ENCODE data around the gene TNK1. TPM values are rescaled to one million over a fixed set of nuclear protein-coding genes. Genes with fewer than 3 reads are reported as not detected.

Gene TNK1
- polyA plus RNA-seq, 2 donors, result 6.1 to 9.3 TPM

GRCh38 chr17:7343250-7343649 is 37.6 kb upstream of the TNK1 start:
- Histone ChIP-seq H3K27ac (ENCODE audit: low read depth in 2 of 2, low read length in 1 of 2) (no peak overlapping the region), H3K9me3 (ENCODE audit: control insufficient read depth in 2 of 2, insufficient read depth in 1 of 2, low read depth in 1 of 2, low read length in 1 of 2) (no peaks in the 10 kb centered on the region), H3K36me3 (ENCODE audit: control insufficient read depth in 2 of 2, insufficient read depth in 2 of 2, low read length in 1 of 2) (peaks cover 0 to 5% of the 10 kb centered on the region in 2 donors), H3K27me3 (ENCODE audit: control insufficient read depth in 1 of 2, insufficient read depth in 2 of 2, low read length in 2 of 2) (no peaks in the 10 kb centered on the region), H3K4me1 (ENCODE audit: control insufficient read depth in 2 of 2, insufficient read depth in 2 of 2, low read length in 1 of 2) (no peaks in the 10 kb centered on the region), H3K4me3 (ENCODE audit: low read depth in 1 of 2, low read length in 2 of 2) (no peak overlapping the region)
- WGBS, 2 donors, result 68% methylated on average over 15 of the region's 15 CpGs

GRCh38 chr17:7346761-7347614 is 33.9 kb upstream of the TNK1 start:
- no peaks in the 10 kb centered on the region for H3K9me3 ChIP-seq (ENCODE audit: control insufficient read depth in 2 of 2, insufficient read depth in 1 of 2, low read depth in 1 of 2, low read length in 1 of 2)
- peaks cover 0 to 5% of the 10 kb centered on the region in 2 donors for H3K4me1 ChIP-seq (ENCODE audit: control insufficient read depth in 2 of 2, insufficient read depth in 2 of 2, low read length in 1 of 2)
- H3K27me3 ChIP-seq (ENCODE audit: control insufficient read depth in 1 of 2, insufficient read depth in 2 of 2, low read length in 2 of 2), result no peaks in the 10 kb centered on the region
- 68 to 79% methylated on average over 18 of the region's 18 CpGs for WGBS, 2 donors
- peaks cover 0 to 5% of the 10 kb centered on the region in 2 donors for H3K36me3 ChIP-seq (ENCODE audit: control insufficient read depth in 2 of 2, insufficient read depth in 2 of 2, low read length in 1 of 2)
- no peak overlapping the region for H3K27ac ChIP-seq (ENCODE audit: low read depth in 2 of 2, low read length in 1 of 2)
- no peak overlapping the region for H3K4me3 ChIP-seq (ENCODE audit: low read depth in 1 of 2, low read length in 2 of 2)

GRCh38 chr17:7347630-7348477 is 33.0 kb upstream of the TNK1 start:
- H3K27ac ChIP-seq (ENCODE audit: low read depth in 2 of 2, low read length in 1 of 2), result no peak overlapping the region
- WGBS, 2 donors, result 69 to 70% methylated on average over 19 of the region's 19 CpGs
- H3K9me3 ChIP-seq (ENCODE audit: control insufficient read depth in 2 of 2, insufficient read depth in 1 of 2, low read depth in 1 of 2, low read length in 1 of 2), result no peaks in the 10 kb centered on the region
- no peak overlapping the region for H3K4me3 ChIP-seq (ENCODE audit: low read depth in 1 of 2, low read length in 2 of 2)
- H3K36me3 ChIP-seq (ENCODE audit: control insufficient read depth in 2 of 2, insufficient read depth in 2 of 2, low read length in 1 of 2), result peaks cover 0 to 5% of the 10 kb centered on the region in 2 donors
- no peaks in the 10 kb centered on the region for H3K27me3 ChIP-seq (ENCODE audit: control insufficient read depth in 1 of 2, insufficient read depth in 2 of 2, low read length in 2 of 2)
- peaks cover 2 to 6% of the 10 kb centered on the region in 2 donors for H3K4me1 ChIP-seq (ENCODE audit: control insufficient read depth in 2 of 2, insufficient read depth in 2 of 2, low read length in 1 of 2)

GRCh38 chr17:7348478-7349242 is 32.2 kb upstream of the TNK1 start:
- Histone ChIP-seq H3K4me1 (ENCODE audit: control insufficient read depth in 2 of 2, insufficient read depth in 2 of 2, low read length in 1 of 2) (peaks cover 10 to 11% of the 10 kb centered on the region in 2 donors), H3K27me3 (ENCODE audit: control insufficient read depth in 1 of 2, insufficient read depth in 2 of 2, low read length in 2 of 2) (no peaks in the 10 kb centered on the region), H3K9me3 (ENCODE audit: control insufficient read depth in 2 of 2, insufficient read depth in 1 of 2, low read depth in 1 of 2, low read length in 1 of 2) (no peaks in the 10 kb centered on the region), H3K36me3 (ENCODE audit: control insufficient read depth in 2 of 2, insufficient read depth in 2 of 2, low read length in 1 of 2) (peaks cover 0 to 5% of the 10 kb centered on the region in 2 donors), H3K27ac (ENCODE audit: low read depth in 2 of 2, low read length in 1 of 2) (no peak overlapping the region), H3K4me3 (ENCODE audit: low read depth in 1 of 2, low read length in 2 of 2) (no peak overlapping the region)
- 65 to 72% methylated on average over 17 to 19 of the region's 19 CpGs for WGBS, 2 donors

- Histone ChIP-seq H3K4me3 (ENCODE audit: low read depth in 1 of 2, low read length in 2 of 2) (peak within 1 kb of the TSS; percentile 79), H3K4me1 (ENCODE audit: control insufficient read depth in 2 of 2, insufficient read depth in 2 of 2, low read length in 1 of 2) (peaks cover 11 to 26% of the 10 kb centered on the region in 2 donors)
These were observed 29.0 kb upstream of the TNK1 start, which contains the start of gene KCTD11 for GRCh38 chr17:7351665-7352502. Gene KCTD11, plus strand, starts transcription at chr17:7352162.

GRCh38 chr17:7352503-7352889 is 28.4 kb upstream of the TNK1 start:
- Histone ChIP-seq H3K27me3 (ENCODE audit: control insufficient read depth in 1 of 2, insufficient read depth in 2 of 2, low read length in 2 of 2) (no peaks in the 10 kb centered on the region), H3K4me1 (ENCODE audit: control insufficient read depth in 2 of 2, insufficient read depth in 2 of 2, low read length in 1 of 2) (peaks cover 11 to 26% of the 10 kb centered on the region in 2 donors), H3K27ac (ENCODE audit: low read depth in 2 of 2, low read length in 1 of 2) (peak overlapping the region; percentile 93 to 99), H3K9me3 (ENCODE audit: control insufficient read depth in 2 of 2, insufficient read depth in 1 of 2, low read depth in 1 of 2, low read length in 1 of 2) (no peaks in the 10 kb centered on the region), H3K4me3 (ENCODE audit: low read depth in 1 of 2, low read length in 2 of 2) (peak overlapping the region; percentile 79), H3K36me3 (ENCODE audit: control insufficient read depth in 2 of 2, insufficient read depth in 2 of 2, low read length in 1 of 2) (peaks cover 0 to 6% of the 10 kb centered on the region in 2 donors)
- 26% methylated on average over 10 of the region's 10 CpGs for whole genome bisulfite sequencing, 2 donors

More at GRCh38 chr17:7351665-7352502, 29.0 kb upstream of the TNK1 start, which contains the start of gene KCTD11:
- no peaks in the 10 kb centered on the region for H3K9me3 ChIP-seq (ENCODE audit: control insufficient read depth in 2 of 2, insufficient read depth in 1 of 2, low read depth in 1 of 2, low read length in 1 of 2)
- H3K27ac ChIP-seq (ENCODE audit: low read depth in 2 of 2, low read length in 1 of 2), result peak within 1 kb of the TSS; percentile 93 to 99
- H3K36me3 ChIP-seq (ENCODE audit: control insufficient read depth in 2 of 2, insufficient read depth in 2 of 2, low read length in 1 of 2), result peaks cover 0 to 8% of the 10 kb centered on the region in 2 donors
- WGBS, 2 donors, result 1% methylated on average over 74 to 91 of the region's 91 CpGs
- H3K27me3 ChIP-seq (ENCODE audit: control insufficient read depth in 1 of 2, insufficient read depth in 2 of 2, low read length in 2 of 2), result no peaks in the 10 kb centered on the region

- Histone ChIP-seq H3K4me3 (ENCODE audit: low read depth in 1 of 2, low read length in 2 of 2) (peak overlapping the region; percentile 79), H3K27ac (ENCODE audit: low read depth in 2 of 2, low read length in 1 of 2) (peak overlapping the region; percentile 93 to 99)
These were observed 27.8 kb upstream of the TNK1 start for GRCh38 chr17:7352910-7353635.

GRCh38 chr17:7354262-7354843 is 26.5 kb upstream of the TNK1 start:
- H3K4me3 ChIP-seq (ENCODE audit: low read depth in 1 of 2, low read length in 2 of 2), result peak overlapping the region; percentile 79
- peak overlapping the region; percentile 89 to 93 for H3K27ac ChIP-seq (ENCODE audit: low read depth in 2 of 2, low read length in 1 of 2)
- H3K9me3 ChIP-seq (ENCODE audit: control insufficient read depth in 2 of 2, insufficient read depth in 1 of 2, low read depth in 1 of 2, low read length in 1 of 2), result no peaks in the 10 kb centered on the region
- no peaks in the 10 kb centered on the region for H3K27me3 ChIP-seq (ENCODE audit: control insufficient read depth in 1 of 2, insufficient read depth in 2 of 2, low read length in 2 of 2)
- WGBS, 2 donors, result 48 to 56% methylated on average over 9 of the region's 9 CpGs
- peaks cover 0 to 3% of the 10 kb centered on the region in 2 donors for H3K36me3 ChIP-seq (ENCODE audit: control insufficient read depth in 2 of 2, insufficient read depth in 2 of 2, low read length in 1 of 2)
- peaks cover 11 to 26% of the 10 kb centered on the region in 2 donors for H3K4me1 ChIP-seq (ENCODE audit: control insufficient read depth in 2 of 2, insufficient read depth in 2 of 2, low read length in 1 of 2)

More at GRCh38 chr17:7352910-7353635, 27.8 kb upstream of the TNK1 start:
- Histone ChIP-seq H3K27me3 (ENCODE audit: control insufficient read depth in 1 of 2, insufficient read depth in 2 of 2, low read length in 2 of 2) (no peaks in the 10 kb centered on the region), H3K9me3 (ENCODE audit: control insufficient read depth in 2 of 2, insufficient read depth in 1 of 2, low read depth in 1 of 2, low read length in 1 of 2) (no peaks in the 10 kb centered on the region), H3K4me1 (ENCODE audit: control insufficient read depth in 2 of 2, insufficient read depth in 2 of 2, low read length in 1 of 2) (peaks cover 11 to 26% of the 10 kb centered on the region in 2 donors), H3K36me3 (ENCODE audit: control insufficient read depth in 2 of 2, insufficient read depth in 2 of 2, low read length in 1 of 2) (peaks cover 0 to 4% of the 10 kb centered on the region in 2 donors)
- 89 to 91% methylated on average over 37 of the region's 37 CpGs for WGBS, 2 donors
